Ishikawa (cell line): ENCODE data around the gene HOXB5.

Source experiments
- CEBPB ChIP-seq: IDR thresholded peaks from 2 replicates; pipeline ENCODE4 v1.6.1; 2012
- CREB1 ChIP-seq: IDR thresholded peaks from 2 replicates; pipeline ENCODE4 v1.6.1; 2012; ENCODE audit warnings: low read depth
- EGR1 ChIP-seq: IDR thresholded peaks from 2 replicates; pipeline ENCODE4 v1.6.1; 2012
- EP300 ChIP-seq: IDR thresholded peaks from 2 replicates; pipeline ENCODE4 v1.6.1; 2012; ENCODE audit warnings: borderline replicate concordance
- FOXM1 ChIP-seq: IDR thresholded peaks from 2 replicates; pipeline ENCODE4 v1.6.1; 2012; ENCODE audit warnings: low read depth, borderline replicate concordance
- NFIC ChIP-seq: IDR thresholded peaks from 2 replicates; pipeline ENCODE4 v1.6.1; 2012
- RAD21 ChIP-seq: IDR thresholded peaks from 2 replicates; pipeline ENCODE4 v1.6.1; 2012; ENCODE audit warnings: low read depth
- REST ChIP-seq: IDR thresholded peaks from 2 replicates; pipeline ENCODE4 v1.6.1; 2012; ENCODE audit warnings: low read depth, mild to moderate bottlenecking
- TAF1 ChIP-seq: IDR thresholded peaks from 2 replicates; pipeline ENCODE4 v1.6.1; 2012; ENCODE audit warnings: low read depth, mild to moderate bottlenecking
- TCF12 ChIP-seq: IDR thresholded peaks from 2 replicates; pipeline ENCODE4 v1.6.1; 2012; ENCODE audit warnings: low read depth
- TEAD4 ChIP-seq: IDR thresholded peaks from 2 replicates; pipeline ENCODE4 v1.6.1; 2012
- USF1 ChIP-seq: IDR thresholded peaks from 2 replicates; pipeline ENCODE4 v1.6.1; 2012
- YY1 ChIP-seq: IDR thresholded peaks from 2 replicates; pipeline ENCODE4 v1.6.1; 2012; ENCODE audit warnings: low read depth
- ZBTB7A ChIP-seq: IDR thresholded peaks from 2 replicates; pipeline ENCODE4 v1.6.1; 2012; ENCODE audit warnings: low read depth
- TF ChIP-seq, protein P1 (sequence below): IDR thresholded peaks from 2 replicates; pipeline ENCODE4 v1.6.1; 2012

Gene HOXB5

DNA sequence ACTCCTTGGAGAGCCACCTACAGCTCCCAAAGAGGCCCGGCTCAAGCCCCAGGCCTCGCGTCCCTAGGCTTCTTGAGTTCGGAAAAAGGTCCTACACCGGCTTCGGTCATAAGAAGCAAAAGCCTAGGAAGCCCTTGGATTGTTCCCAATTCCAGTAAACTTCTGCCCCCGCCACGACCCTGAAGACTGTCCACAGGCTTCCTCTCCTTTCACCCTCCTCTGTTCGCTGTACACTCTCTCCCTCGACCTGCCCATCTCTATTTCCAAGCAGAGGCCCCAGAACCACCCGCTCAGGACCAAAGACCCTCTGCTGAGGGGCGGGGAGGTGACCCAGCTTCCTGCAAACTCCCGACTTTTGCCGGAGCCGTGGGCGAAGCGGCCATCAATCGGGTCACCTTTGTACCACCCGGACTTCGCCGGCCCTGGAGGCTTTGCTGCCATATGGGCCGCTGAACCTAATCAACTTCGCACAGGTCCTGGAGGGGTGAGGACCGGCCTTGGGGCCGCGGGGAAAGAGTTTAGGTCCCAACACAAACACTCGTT, 51.4 kb downstream of the HOXB5 start:
- TF ChIP-seq YY1, result no peak
- no peak for TF ChIP-seq TEAD4
- TF ChIP-seq ZBTB7A, result no peak
- TF ChIP-seq NFIC, result no peak
- no peak for TF ChIP-seq USF1
- no peak for TF ChIP-seq CEBPB
- TF ChIP-seq CREB1, result no peak

DNA sequence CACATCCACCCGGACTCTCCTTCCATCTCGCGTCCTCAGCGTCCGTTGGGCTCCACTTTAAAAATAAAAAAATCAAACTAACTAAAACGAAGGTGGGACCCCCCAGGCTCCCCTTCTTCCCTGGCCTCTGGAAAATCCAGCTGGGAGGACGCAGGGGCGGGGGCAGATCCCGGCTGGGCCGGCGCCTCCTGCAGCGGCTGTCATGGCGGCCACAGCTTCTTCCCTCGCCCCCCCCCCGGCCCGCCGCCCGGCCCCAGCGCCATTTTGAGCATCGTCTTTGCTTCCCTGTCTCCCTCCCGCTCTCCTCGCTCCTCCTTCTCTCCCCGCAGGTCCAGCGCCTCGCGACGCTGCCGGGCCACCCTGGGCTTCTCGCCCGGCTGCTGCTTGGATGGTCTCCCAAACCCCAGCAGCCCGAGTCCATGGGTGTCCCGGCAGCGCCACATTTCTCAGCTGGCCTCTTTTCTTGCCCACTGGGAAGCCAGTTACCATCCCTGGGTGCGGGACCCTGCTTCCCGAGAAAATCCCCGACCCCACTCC, 51.9 kb downstream of the HOXB5 start:
- no peak for TF ChIP-seq YY1
- TF ChIP-seq CEBPB, result no peak
- TF ChIP-seq EP300, result no peak
- TF ChIP-seq RAD21, result no peak
- no peak for TF ChIP-seq TEAD4
- no peak for TF ChIP-seq EGR1
- no peak for TF ChIP-seq TAF1
- no peak for TF ChIP-seq TCF12
- no peak for TF ChIP-seq FOXM1
- no peak for TF ChIP-seq REST
- TF ChIP-seq CREB1, result no peak
- TF ChIP-seq, protein P1, sequence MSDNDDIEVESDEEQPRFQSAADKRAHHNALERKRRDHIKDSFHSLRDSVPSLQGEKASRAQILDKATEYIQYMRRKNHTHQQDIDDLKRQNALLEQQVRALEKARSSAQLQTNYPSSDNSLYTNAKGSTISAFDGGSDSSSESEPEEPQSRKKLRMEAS, result no peak
